Caco-2 (cell line): ENCODE results near the gene SLC22A24. TPM values are rescaled to one million over a fixed set of nuclear protein-coding genes. Genes with fewer than 3 reads are reported as not detected.
"Not testable (repeated sequence)": the region's sequence is repeated elsewhere in the genome, so short reads cannot be mapped to it uniquely, and the experiment has no call there.

Experiments used
- BruUV-seq: library from RNA; stranded (reverse); fragments of 400-500 nt; replicated peaks from 2 replicates; lab custom pipeline; 2021; lab: Mats Ljungman, UMichigan
- CTCF ChIA-PET: fragments of 300-600 bp; sonication (Branson Sonifier 250); formaldehyde crosslinking; loops from one replicate; lab custom pipeline; 2022; ENCODE audit warnings: antibody characterized with exemption; lab: Charles Lee
- POLR2A ChIA-PET: fragments of 300-600 bp; sonication (Branson Sonifier 250); formaldehyde crosslinking; loops from one replicate; lab custom pipeline; 2022; ENCODE audit warnings: antibody characterized with exemption; lab: Charles Lee
- DNase-seq, 2 experiments: peaks; one replicate each; pipeline versions ENCODE4 v3.0.0 to v3.0.0-alpha.2; 2020 to 2022
- H3K27me3 ChIP-seq: replicated peaks from 2 replicates; pipeline ENCODE4 v1.6.0; 2011; ENCODE audit warnings: low read length; ENCODE audit not compliant: control insufficient read depth, insufficient read depth
- H3K36me3 ChIP-seq: 2 replicates; pipeline ENCODE4 v1.5.1; 2011; ENCODE audit warnings: low read length; ENCODE audit not compliant: control insufficient read depth, insufficient read depth
- H3K4me1 ChIP-seq: fragments of 250-450 bp; sonication (Bioruptor Pico); 2 replicates; pipeline ENCODE4 v1.5.1; 2020; ENCODE audit warnings: mild to moderate bottlenecking
- H3K4me3 ChIP-seq: 2 replicates; pipeline ENCODE4 v1.5.1; 2011; ENCODE audit warnings: low read depth, mild to moderate bottlenecking, control low read depth, low read length
- H3K9me3 ChIP-seq: fragments of 250-450 bp; sonication (Bioruptor Pico); 2 replicates; pipeline ENCODE4 v1.5.1; 2020; ENCODE audit warnings: mild to moderate bottlenecking, moderate library complexity
- H3K27ac Mint-ChIP-seq: one replicate; pipeline ENCODE4 v1.8.0; 2022; ENCODE audit warnings: mixed read lengths; ENCODE audit not compliant: unreplicated experiment
- H3K27me3 Mint-ChIP-seq: one replicate; pipeline ENCODE4 v1.8.0; 2022; ENCODE audit warnings: mixed read lengths; ENCODE audit not compliant: insufficient read depth, unreplicated experiment
- H3K36me3 Mint-ChIP-seq: one replicate; pipeline ENCODE4 v1.8.0; 2022; ENCODE audit warnings: mild to moderate bottlenecking, mixed read lengths; ENCODE audit not compliant: insufficient read depth, unreplicated experiment
- H3K4me1 Mint-ChIP-seq: one replicate; pipeline ENCODE4 v1.8.0; 2022; ENCODE audit warnings: low read depth, mixed read lengths; ENCODE audit not compliant: unreplicated experiment
- H3K4me3 Mint-ChIP-seq: one replicate; pipeline ENCODE4 v1.8.0; 2022; ENCODE audit warnings: mild to moderate bottlenecking, moderate library complexity, mixed read lengths; ENCODE audit not compliant: unreplicated experiment
- H3K9me3 Mint-ChIP-seq: one replicate; pipeline ENCODE4 v1.8.0; 2022; ENCODE audit warnings: mixed read lengths; ENCODE audit not compliant: unreplicated experiment
- CTCF ChIP-seq, 2 experiments: fragments of 200-600 bp in 1 of 2; IDR thresholded peaks; 1 replicate in 1 of 2; 2 replicates in 1 of 2; pipeline versions ENCODE4 v1.5.1 to v1.8.0; 2011 to 2022; ENCODE audit warnings: antibody characterized with exemption in 1 of 2, control low read depth in 1 of 2, inconsistent platforms in 1 of 2, low read depth in 1 of 2, low read length in 1 of 2, mild to moderate bottlenecking in 1 of 2, moderate library complexity in 1 of 2; ENCODE audit not compliant: insufficient read depth in 1 of 2, severe bottlenecking in 1 of 2, unreplicated experiment in 1 of 2
- intact Hi-C: fragments of 100-400 bp; cut with micrococcal nuclease; formaldehyde crosslinking; loops from one replicate; pipeline ENCODE4 v1.10.0; 2022; ENCODE audit not compliant: unreplicated experiment
- total RNA-seq: library from RNA; stranded (reverse); gene quantifications from 2 replicates; pipeline ENCODE4 v1.2.3, GENCODE V29; 2022

The SLC22A24 gene
- total RNA-seq, 1 experiment from 2014 or later: not detected

GRCh38 chr11:63099555-63099954, 44.5 kb downstream of the SLC22A24 start:
- no TSS peak for BruUV-seq
- H3K27me3 ChIP-seq: no peaks in the 10 kb centered on the region
- ChIA-PET CTCF (no interaction called here), POLR2A (no interaction called here)
- intact Hi-C loops: no loop called here
- DNase-seq: no peak
- Mint-ChIP-seq H3K9me3 (peaks cover 25% of the 10 kb centered on the region), H3K27me3 (no peaks in the 10 kb centered on the region), H3K4me1 (no peaks in the 10 kb centered on the region), H3K4me3 (no peak overlapping the region), H3K36me3 (peaks cover 5% of the 10 kb centered on the region), H3K27ac (no peak overlapping the region)
- no peak for TF ChIP-seq CTCF (IDR thresholded peaks at IDR 0.05; ENCODE audit: insufficient read depth in 1 of 2, low read depth in 1 of 2, low read length in 1 of 2, severe bottlenecking in 1 of 2, unreplicated experiment in 1 of 2)
- no peaks in the 10 kb centered on the region for H3K36me3 ChIP-seq
- H3K4me3 ChIP-seq: no peak overlapping the region
- no peaks in the 10 kb centered on the region for H3K4me1 ChIP-seq
- H3K9me3 ChIP-seq: peaks cover 20% of the 10 kb centered on the region; the same call in 1 of the 2 replicates

- Mint-ChIP-seq H3K4me3 (no peak overlapping the region), H3K9me3 (peaks cover 19% of the 10 kb centered on the region), H3K36me3 (no peaks in the 10 kb centered on the region), H3K27ac (no peak overlapping the region), H3K4me1 (no peaks in the 10 kb centered on the region), H3K27me3 (peaks cover 14% of the 10 kb centered on the region)
- ChIA-PET POLR2A (no interaction called here), CTCF (no interaction called here)
- Histone ChIP-seq H3K36me3 (no peaks in the 10 kb centered on the region), H3K4me3 (no peak overlapping the region), H3K4me1 (no peaks in the 10 kb centered on the region), H3K27me3 (no peaks in the 10 kb centered on the region), H3K9me3 (peaks cover 4% of the 10 kb centered on the region; the same call in 1 of the 2 replicates)
- no peak for DNase-seq
- no peak for TF ChIP-seq CTCF (IDR thresholded peaks at IDR 0.05; ENCODE audit: insufficient read depth in 1 of 2, low read depth in 1 of 2, low read length in 1 of 2, severe bottlenecking in 1 of 2, unreplicated experiment in 1 of 2)
- BruUV-seq: no TSS peak
- intact Hi-C loops: no loop called here
These were observed 63.3 kb downstream of the SLC22A24 start for GRCh38 chr11:63080682-63081081.

GRCh38 chr11:63046203-63046602, 97.8 kb downstream of the SLC22A24 start:
- H3K27me3 Mint-ChIP-seq, BruUV-seq, H3K27me3 ChIP-seq, H3K36me3 Mint-ChIP-seq, H3K4me3 ChIP-seq, H3K36me3 ChIP-seq, intact Hi-C loops, H3K4me1 ChIP-seq, CTCF ChIA-PET, H3K9me3 ChIP-seq, H3K27ac Mint-ChIP-seq, DNase-seq, H3K4me1 Mint-ChIP-seq, H3K4me3 Mint-ChIP-seq, POLR2A ChIA-PET: not testable (repeated sequence)
- H3K9me3 Mint-ChIP-seq: peaks cover 19% of the 10 kb centered on the region

- Mint-ChIP-seq H3K27me3 (peaks cover 6% of the 10 kb centered on the region), H3K4me1 (no peaks in the 10 kb centered on the region), H3K27ac (no peak overlapping the region), H3K9me3 (no peaks in the 10 kb centered on the region), H3K36me3 (no peaks in the 10 kb centered on the region), H3K4me3 (no peak overlapping the region)
- H3K4me1 ChIP-seq: no peaks in the 10 kb centered on the region
- no peak for DNase-seq
- CTCF ChIA-PET: no interaction called here
- TF ChIP-seq CTCF (IDR thresholded peaks at IDR 0.05; ENCODE audit: insufficient read depth in 1 of 2, low read depth in 1 of 2, low read length in 1 of 2, severe bottlenecking in 1 of 2, unreplicated experiment in 1 of 2): no peak
- BruUV-seq: no TSS peak
- H3K36me3 ChIP-seq: no peaks in the 10 kb centered on the region
- no peak overlapping the region for H3K4me3 ChIP-seq
- H3K9me3 ChIP-seq: no peaks in the 10 kb centered on the region
- intact Hi-C loops: no loop called here
- no peaks in the 10 kb centered on the region for H3K27me3 ChIP-seq
- POLR2A ChIA-PET: no interaction called here
These were observed 101.4 kb downstream of the SLC22A24 start for GRCh38 chr11:63042596-63042995.
